LNCaP clone FGC (cell line): ENCODE measurements around the gene LIN54.
"Not testable (repeated sequence)": the region's sequence is repeated elsewhere in the genome, so short reads cannot be mapped to it uniquely, and the experiment has no call there.

ENCODE experiments used
- DNase-seq: peaks from one replicate; pipeline ENCODE4 v3.0.0-alpha.2; 2011; ENCODE audit warnings: low read depth
- H3K4me3 ChIP-seq: 2 replicates; pipeline ENCODE4 v1.5.1; 2011; ENCODE audit warnings: mild to moderate bottlenecking, low read depth, low read length, control low read depth
- TF ChIP-seq, protein P1 (sequence below): IDR thresholded peaks from 2 replicates; pipeline ENCODE4 v1.5.1; 2012; ENCODE audit warnings: mild to moderate bottlenecking; ENCODE audit not compliant: control insufficient read depth, insufficient read depth; ENCODE audit errors: extremely low read depth

Gene LIN54

DNA sequence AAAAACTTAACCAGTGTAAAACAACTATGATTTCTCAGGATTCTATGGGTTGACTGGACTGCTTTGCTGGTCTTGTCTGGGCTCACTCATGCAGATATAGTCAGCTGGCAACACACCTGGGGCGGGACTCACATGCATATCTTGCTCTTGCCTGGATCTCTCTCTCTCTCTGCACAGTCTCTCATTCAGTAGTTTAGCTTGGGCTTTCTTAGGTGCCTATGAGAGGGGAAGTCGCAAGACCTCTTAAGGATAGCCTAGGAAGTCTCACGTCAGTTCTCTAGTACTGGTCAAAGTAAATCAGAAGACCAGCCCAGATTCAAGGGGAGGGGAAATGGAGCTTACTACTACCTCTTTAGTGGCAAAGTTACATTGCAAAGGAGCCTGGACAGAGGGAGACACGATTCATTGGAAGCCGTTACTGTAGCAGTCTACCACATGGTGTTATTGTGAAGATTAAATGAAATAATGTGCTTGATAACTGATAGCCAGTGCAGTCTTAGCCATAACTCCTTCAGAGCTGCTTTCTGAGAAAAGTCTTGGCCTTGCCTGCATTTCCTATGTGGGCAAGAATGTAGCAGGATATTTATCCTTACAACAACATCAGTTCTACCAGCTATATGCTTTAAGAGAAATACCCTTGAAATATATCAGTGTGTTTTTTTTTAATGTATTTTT is 26.5 kb upstream of the LIN54 start:
- no peak overlapping the region for H3K4me3 ChIP-seq
- TF ChIP-seq, protein P1, sequence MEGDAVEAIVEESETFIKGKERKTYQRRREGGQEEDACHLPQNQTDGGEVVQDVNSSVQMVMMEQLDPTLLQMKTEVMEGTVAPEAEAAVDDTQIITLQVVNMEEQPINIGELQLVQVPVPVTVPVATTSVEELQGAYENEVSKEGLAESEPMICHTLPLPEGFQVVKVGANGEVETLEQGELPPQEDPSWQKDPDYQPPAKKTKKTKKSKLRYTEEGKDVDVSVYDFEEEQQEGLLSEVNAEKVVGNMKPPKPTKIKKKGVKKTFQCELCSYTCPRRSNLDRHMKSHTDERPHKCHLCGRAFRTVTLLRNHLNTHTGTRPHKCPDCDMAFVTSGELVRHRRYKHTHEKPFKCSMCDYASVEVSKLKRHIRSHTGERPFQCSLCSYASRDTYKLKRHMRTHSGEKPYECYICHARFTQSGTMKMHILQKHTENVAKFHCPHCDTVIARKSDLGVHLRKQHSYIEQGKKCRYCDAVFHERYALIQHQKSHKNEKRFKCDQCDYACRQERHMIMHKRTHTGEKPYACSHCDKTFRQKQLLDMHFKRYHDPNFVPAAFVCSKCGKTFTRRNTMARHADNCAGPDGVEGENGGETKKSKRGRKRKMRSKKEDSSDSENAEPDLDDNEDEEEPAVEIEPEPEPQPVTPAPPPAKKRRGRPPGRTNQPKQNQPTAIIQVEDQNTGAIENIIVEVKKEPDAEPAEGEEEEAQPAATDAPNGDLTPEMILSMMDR: no peak
- DNase-seq: no peak

DNA sequence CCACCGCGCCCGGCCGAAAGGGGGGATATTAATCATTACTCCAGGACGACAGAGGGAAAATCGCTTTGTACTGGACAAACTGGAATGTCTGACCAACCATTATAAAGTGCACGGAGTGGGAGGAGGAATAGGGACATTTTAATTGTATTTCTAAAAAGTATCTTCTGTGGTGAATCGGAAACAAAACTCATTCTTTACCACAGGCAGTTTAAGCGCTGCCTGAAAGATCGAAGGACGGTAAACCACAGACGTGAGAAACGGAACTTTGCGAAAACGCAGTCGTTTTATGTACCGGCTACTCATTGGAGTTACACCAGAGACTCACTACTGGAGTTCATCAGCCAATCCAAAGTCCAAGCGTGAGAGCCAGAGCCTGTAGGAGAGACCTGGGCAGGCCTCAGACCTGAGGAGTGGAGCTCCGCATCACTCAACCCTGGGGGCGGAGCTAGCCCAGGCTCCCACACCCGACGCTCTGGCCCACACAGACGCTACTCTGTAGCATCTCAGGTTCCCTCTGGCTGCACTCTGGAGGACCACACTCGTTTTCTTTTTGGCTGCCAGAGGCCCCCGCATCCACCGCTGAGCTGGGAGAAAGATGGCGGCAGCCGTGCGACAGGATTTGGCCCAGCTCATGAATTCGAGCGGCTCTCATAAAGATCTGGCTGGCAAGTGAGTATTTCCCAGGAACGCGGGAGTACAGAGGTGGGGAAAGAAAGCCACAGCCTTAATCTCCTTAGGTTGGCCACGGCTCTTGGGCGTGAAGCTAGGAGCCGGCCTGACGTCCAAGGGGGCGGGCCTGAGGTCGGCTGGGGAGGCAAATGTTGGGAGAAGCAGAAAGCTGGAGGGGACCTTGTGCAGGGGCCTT is 24.2 kb upstream of the LIN54 start, which contains the start of gene COPS4:
Gene COPS4, plus strand, starts transcription at position 554 of the 865 bp plus-strand sequence. Its CDS starts 42 bp downstream, at position 596.
- TF ChIP-seq, protein P1: 0 out of 2 replicates have a peak, but pooled peaks have one; percentile 24
- peak; percentile 100 for DNase-seq
- H3K4me3 ChIP-seq: peak within 1 kb of the TSS; percentile 73

- DNase-seq: no peak
- H3K4me3 ChIP-seq: no peak overlapping the region
- TF ChIP-seq, protein P1: no peak
Observed at GRCh38 chr4:83029688-83030087, 19.1 kb upstream of the LIN54 start.

GRCh38 chr4:83028976-83029375 is 18.4 kb upstream of the LIN54 start:
- TF ChIP-seq, protein P1: no peak
- DNase-seq: no peak
- no peak overlapping the region for H3K4me3 ChIP-seq

- H3K4me3 ChIP-seq: no peak overlapping the region
- TF ChIP-seq, protein P1: no peak
- no peak for DNase-seq
Observed at GRCh38 chr4:83025563-83025962, 14.9 kb upstream of the LIN54 start.

DNA sequence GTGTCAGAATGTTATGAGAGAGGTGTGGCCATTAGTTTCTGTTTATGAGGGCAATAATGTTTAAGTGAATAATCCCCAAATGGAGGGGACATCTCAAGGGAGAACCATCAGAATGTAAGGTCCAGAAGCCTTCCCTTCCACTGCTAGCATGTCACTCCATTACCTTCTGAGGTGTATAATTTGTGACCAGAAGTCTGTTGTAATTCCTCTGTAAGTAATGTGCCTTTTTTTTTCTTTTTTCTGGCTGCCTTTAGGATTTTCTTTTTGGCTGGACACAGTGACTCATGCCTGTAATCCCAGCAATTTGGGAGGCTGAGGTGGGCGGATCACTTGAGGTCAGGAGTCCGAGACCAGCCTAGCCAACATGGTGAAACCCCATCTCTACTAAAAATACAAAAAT is 13.6 kb upstream of the LIN54 start:
- H3K4me3 ChIP-seq: no peak overlapping the region
- DNase-seq: no peak
- TF ChIP-seq, protein P1: no peak

DNA sequence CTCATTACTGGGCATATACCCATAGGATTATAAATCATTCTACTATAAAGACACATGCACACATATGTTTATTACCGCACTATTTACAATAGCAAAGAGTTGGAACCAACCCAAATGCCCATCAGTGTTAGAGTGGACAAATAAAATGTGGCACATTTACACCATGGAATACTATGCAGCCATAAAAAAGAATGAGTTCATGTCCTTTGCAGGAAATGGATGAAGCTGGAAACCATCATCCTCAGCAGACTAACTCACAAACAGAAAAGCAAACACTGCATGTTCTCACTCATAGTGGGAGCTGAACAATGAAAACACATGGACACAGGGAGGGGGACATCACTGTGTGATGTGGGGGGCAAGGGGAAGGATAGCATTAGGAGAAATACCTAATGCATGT is 13.0 kb upstream of the LIN54 start:
- not testable (repeated sequence) for DNase-seq, H3K4me3 ChIP-seq
